GM18526 (cell line): Measurements from ENCODE around the gene CCDC87.
A peak's percentile ranks its signal among the peaks of the same experiment; 100 is the strongest.

Experiments
- POLR2A ChIP-seq: IDR thresholded peaks from 3 replicates; pipeline ENCODE4 v1.6.1; 2011; ENCODE audit not compliant: insufficient read length; ENCODE audit errors: extremely low read depth

The CCDC87 gene

GRCh38 chr11:66548041-66548440 lies 44.8 kb downstream of the CCDC87 start:
- TF ChIP-seq POLR2A, result no peak

- TF ChIP-seq POLR2A, result no peak
Observed at GRCh38 chr11:66547662-66548009, 45.2 kb downstream of the CCDC87 start.

- TF ChIP-seq POLR2A, result no peak
Observed at GRCh38 chr11:66546966-66547661, 45.7 kb downstream of the CCDC87 start.

- no peak for TF ChIP-seq POLR2A
Observed at GRCh38 chr11:66546368-66546965, 46.4 kb downstream of the CCDC87 start, which contains the start of gene ACTN3. Gene ACTN3, plus strand, starts transcription at chr11:66546903. Its CDS starts 35 bp downstream, at chr11:66546938.

- TF ChIP-seq POLR2A, result peak; percentile 79
Observed at GRCh38 chr11:66545701-66546367, 47.0 kb downstream of the CCDC87 start, which contains the start of gene ZDHHC24. Gene ZDHHC24, minus strand, starts transcription at chr11:66546048. Its CDS starts 45 bp downstream, at chr11:66546003.

- peak; percentile 18 for TF ChIP-seq POLR2A
Observed at GRCh38 chr11:66543263-66544107, 49.4 kb downstream of the CCDC87 start.

GRCh38 chr11:66542362-66542761 lies 50.5 kb downstream of the CCDC87 start:
- TF ChIP-seq POLR2A, result no peak

- no peak for TF ChIP-seq POLR2A
Observed at GRCh38 chr11:66541892-66542291, 51.0 kb downstream of the CCDC87 start.
